GM12892 (cell line): ENCODE data around the gene GRAP2.

Experiments used
- POLR2A ChIP-seq: IDR thresholded peaks from 2 replicates; pipeline ENCODE4 v1.6.1; 2011; ENCODE audit warnings: low read depth, low read length, control low read depth
- POLR2AphosphoS5 ChIP-seq: IDR thresholded peaks from 2 replicates; pipeline ENCODE4 v1.6.1; 2011; ENCODE audit warnings: low read depth, low read length, control low read depth

DNA sequence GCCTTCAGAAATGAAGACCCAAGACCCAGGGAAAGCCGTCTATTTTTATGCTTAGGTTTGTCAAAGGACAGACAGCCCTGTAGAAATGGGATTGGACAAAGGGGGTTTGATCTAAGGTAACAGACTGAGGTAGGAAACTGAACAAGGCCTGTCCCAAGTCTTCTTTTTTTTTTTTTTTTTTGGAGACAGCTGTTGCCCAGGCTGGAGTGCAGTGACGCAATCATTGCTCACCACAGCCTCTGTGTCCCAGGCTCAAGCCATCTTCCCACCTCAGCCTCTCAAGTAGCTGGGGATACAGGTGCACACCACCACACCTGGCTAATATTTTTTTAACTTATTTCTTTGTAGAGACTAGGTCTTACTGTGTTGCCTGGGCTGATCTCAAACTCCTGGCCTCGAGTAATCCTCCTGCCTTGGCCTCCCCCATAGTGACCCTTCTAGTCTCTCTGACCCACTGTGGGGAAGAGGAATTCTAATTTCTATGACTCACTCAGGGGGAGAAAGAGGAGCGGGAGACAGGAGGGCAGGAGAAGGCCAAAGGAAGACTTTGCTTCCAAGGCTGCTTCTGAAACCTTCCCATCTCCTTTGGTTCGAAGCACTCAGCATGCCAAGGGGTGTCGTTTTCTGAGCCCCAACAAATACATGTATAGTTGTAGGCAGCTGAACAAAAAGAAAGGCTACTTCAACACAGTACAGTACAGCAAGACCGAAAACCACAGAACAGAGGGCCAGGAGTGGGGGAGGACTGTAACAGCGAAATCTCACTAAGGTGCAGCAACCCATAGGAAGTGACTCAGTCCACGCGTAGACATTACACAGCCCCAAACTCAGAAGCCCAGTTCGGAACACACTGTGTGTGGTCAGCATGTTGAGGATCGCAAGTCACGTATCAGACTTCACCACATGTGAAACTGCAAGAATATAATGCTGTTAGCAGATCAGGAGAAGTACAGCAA lies 60.2 kb downstream of the GRAP2 start:
- TF ChIP-seq POLR2A (no peak), POLR2AphosphoS5 (no peak)
